Stimulated activated CD4-positive, alpha-beta T cell treated with anti-CD3 and anti-CD28 coated beads, Interleukin-12 subunit alpha, Interleukin-12 subunit beta, amount 100 ng/mL, for 24 hours (primary cell): ENCODE data around the gene HS3ST3B1.

ENCODE experiments used
- DNase-seq, 2 experiments: peaks; one replicate each; pipeline ENCODE4 v3.0.0-alpha.2; 2020; ENCODE audit warnings: low read depth in 2 of 2

HS3ST3B1 gene

DNA sequence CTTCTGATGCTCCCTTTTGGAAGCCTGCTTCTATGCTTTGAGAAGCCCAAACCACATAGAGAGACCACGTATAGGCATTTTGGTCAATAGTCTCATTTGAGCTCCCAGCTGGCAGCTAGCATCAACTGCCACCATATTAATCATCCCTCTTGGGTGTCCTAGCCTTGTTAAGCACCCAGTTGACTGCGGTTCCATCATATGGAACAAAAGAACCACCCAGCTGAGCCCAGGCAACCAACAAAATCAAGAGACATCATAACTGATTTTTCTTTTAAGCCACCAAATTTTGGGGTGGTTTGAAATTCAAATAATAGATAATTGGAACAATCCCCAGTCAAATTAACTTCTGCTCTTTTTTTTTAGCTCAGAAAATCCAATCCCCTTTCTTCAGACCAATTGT lies 53.9 kb downstream of the HS3ST3B1 start:
- no peak for DNase-seq

DNA sequence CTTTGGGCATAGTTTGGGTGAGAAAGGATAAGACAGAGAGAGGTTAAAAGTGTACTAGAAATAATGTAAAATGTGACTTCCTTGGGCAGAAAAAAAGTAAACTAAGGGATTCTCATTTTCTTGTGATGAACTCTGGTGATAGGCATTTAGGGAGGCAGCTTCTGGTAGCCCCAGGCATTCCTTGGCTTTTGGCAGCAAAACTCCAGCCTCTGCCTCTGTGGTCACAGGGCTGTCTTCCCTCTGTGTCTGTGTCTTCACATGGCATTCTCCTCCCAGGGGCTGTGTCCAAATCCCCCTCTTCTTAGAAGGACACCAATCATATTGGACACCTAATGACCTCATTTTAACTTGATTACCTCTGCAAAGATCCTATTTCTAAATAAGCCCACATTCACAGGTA lies 54.7 kb downstream of the HS3ST3B1 start:
- DNase-seq: no peak

DNA sequence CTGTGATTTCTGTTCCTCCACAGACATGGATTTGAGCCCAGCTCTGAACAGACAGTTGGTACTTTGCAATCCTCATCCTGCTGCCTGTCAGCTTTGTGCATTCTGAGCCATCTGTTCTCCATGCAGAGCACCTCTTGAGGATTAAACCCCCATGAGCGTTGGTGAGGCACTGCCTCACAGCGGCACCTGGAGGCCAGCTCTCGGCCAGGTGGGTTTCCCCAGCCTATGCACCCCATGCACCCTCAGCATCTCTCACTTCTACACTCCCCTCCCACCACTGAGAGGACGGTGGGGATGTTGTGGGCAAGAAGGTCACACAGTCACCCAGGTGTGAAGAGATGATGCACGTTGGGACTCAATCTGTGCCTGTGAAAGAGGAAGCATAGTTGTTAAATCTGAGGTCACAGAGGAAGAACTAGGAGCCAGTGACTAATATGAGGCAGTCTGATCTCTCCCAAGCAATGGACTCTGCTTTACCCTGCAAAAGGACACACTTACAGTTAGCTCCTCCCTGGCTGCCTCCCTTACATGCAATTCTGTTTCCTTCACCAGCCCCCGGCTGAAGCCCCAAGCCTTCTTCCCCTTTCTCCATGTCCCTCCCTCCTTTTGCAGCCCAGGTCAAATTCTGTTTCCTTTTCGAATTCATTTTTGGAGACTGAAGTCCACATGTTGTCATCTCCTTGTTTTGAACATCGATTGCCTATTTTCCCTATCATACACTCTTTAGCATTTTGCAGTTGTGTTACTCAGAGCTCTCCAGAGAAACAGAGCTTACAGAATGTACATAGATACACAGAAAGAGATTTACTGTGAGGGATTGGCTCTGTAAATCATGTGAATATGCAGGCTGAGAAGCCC lies 58.5 kb downstream of the HS3ST3B1 start:
- peak in 1 of 2 experiments; percentile 8 for DNase-seq

DNA sequence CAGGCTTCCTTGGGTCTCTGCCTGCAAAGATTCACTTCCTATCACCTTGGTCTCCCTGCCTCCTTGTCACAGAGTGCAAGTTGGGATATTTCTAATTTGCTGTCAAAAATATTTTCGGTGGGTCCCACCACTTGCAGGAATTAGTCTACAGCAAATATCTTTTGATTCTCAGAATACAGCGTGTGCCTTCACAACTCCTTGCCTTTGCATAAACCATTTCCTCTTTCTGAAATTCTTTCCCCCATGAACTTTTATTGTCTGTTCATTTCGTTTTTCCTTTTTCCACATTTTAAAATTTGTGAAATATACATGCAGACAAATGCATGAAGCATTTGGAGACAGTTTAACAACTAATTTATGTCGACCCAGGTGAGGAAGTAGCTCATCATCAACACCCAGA lies 60.0 kb downstream of the HS3ST3B1 start:
- no peak for DNase-seq

DNA sequence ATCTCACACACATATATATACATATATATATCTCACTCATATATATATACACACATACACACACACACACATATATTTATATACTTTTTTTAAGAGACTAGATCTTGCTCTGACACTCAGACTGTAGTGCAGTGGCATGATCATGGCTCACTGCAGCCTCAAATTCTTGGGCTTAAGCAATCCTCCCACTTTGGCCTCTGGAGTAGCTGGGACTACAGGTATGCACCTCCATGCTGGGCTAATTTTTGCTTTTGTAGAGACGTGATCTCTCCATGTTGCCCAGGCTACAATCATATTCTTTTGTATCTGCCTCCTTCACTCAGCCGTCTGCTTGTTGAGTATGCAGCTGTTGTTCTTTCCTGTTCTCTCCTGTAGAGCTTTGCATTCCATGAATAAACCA lies 60.6 kb downstream of the HS3ST3B1 start:
- DNase-seq: no peak

DNA sequence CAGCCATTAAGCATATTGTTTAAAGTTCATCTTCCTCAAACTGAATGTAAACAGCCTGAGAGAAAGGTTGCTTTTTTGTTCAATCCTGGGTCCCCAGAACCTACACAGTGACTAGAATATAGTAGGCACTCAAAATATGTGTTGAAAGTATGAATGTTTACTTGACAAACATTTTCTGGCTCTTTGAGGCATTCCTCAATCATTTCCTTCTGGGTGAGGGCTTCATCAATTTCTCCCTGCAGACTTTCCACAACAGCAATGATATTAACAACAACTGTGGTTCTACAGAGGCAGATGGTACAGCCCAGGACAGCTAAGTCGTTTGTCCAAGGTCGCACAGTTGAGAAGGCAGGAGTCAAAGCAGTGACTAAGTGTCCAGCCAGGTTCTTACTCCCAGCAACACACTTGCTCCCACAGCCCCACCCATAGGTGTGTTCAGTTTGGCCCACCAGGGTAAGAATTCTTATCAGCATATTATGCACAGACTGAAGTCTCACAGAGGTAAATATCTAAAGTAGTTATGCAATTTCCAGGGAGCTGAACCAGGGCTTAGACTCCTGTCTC lies 61.1 kb downstream of the HS3ST3B1 start:
- DNase-seq: no peak

DNA sequence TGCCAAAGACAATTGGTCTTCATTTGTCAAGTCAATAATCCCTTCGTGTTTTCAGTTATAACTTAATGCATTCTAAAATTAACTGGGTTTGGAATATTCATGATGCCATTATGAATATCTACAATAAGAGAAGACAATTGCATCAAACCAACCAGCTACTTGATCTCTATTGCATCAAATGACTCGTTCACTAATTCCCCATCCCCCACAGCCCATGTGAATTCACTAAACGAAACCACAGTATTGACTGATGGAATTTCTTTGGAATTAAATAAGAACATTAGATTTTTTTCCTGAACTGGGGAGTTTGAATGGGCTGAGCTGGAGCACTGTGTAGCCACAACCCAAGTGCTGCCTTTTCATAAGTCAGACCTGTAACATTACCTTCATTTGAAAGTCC lies 65.3 kb downstream of the HS3ST3B1 start:
- no peak for DNase-seq

DNA sequence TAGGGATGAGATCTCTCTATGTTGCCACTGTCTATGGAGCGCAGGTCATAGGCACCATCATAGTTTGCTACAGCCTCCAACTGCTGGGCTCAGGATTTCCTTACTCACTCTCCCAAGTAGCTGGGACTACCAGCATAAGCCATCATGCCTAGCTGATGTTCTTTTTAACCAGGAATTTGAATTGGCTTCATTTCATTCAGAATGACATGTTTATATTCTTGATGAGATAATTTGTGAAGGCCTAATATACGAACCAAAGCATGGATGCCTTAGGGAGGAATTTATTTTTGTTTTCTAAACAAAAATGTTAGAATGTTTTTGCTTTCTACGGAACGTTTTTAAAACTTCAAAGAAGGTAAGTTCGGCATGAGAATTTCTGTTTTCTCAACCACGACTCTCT lies 71.6 kb downstream of the HS3ST3B1 start:
- DNase-seq: no peak

DNA sequence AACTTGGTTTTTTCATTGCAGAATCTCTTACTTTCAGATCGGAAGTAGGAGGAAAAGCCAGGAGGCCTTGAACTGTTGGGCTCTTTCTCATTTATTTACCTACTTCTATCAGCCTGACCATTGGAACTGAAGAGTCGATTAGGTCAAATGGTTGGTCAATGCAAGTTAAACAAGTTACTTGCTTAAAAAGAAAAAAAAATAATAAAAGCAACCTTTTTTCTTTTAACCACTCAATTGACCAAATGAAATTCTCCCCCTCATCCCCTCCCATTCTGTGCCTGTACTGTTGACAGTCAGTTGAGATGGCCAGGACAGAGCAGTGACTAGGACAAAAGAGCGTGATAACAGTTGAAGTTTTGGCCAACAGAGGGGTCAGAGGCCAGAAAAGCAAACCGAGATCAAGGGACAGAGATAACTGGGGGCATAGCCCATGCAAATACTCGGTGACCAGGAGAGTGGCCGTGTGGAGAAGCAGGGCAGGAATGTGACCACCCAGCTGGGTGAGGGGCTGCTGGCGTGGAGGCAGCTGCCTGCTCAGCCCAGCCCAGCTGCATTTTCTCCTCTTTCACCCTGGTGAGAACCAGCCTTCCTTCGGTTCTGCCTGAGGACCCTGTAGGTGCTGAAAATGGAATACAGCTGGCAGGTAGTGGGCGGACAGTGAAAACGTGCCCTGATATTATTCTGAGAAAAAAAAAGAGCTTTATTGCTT lies 72.2 kb downstream of the HS3ST3B1 start:
- DNase-seq: no peak

DNA sequence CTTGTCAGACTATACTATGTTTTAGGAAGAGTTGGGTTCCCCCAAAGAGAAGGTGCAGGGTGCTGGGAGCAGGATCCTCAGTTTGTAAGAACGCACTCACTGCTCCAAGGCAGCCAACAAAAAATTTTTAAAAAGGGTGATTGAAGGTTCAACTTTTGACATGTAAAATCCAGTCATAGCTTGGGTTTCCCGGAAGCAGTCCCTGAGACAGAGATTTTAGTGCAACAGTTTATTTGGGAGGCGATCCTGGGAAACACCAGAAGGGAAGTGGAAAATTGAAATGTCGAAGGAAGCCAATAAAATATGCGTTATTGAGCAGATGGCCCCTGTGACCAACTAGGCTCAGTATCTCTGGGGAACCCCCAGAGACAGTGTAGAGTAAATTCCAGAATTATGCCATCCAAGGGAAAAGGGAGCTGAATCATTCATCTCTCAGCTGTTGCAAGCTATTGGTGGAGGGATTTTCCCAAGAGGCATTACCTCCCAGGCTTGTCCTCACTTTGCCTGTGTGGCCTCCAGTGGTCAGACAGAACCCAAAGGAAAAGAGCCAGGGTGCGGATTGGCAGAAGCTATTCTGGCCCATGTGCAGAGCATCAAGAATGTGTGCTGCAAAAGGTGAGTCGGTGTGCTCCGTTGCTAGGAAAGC lies 72.9 kb downstream of the HS3ST3B1 start:
- no peak for DNase-seq

DNA sequence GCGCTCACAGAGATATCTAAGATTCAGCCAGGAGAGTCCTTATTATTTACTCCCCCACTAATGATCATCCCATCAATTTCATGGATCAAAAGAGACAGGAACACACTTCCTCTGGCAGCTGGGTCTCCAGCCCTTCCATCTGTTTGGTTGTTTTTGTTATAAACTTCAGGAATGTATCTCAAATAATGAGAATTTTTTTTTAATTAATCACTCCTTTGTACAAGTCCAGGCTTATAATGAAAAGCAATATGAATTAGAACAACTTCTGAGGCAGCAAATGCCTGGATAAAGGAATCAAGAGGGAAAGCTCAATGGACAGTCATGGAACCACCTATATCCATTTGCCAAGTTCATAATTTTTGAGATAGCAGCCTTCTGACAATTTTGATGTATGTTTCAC lies 73.4 kb downstream of the HS3ST3B1 start:
- no peak for DNase-seq

DNA sequence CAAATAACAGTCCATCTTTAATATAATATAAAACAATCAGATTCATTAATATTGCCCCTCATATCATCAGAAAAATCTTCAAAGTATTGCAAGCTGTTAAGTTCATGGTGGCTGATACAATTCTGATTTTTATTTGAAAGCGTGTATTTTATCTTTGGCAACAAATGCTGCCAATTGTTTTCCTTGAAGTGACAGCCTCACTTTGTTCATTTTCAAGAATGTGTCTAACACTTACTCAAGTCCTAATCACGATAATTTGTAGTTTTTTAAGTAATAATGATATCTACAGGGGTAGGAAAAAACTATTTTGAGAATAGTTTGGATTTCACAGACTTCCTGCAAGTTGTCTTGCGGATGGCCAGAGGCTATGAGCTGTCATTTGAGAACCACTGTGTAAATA lies 75.8 kb downstream of the HS3ST3B1 start:
- no peak for DNase-seq

DNA sequence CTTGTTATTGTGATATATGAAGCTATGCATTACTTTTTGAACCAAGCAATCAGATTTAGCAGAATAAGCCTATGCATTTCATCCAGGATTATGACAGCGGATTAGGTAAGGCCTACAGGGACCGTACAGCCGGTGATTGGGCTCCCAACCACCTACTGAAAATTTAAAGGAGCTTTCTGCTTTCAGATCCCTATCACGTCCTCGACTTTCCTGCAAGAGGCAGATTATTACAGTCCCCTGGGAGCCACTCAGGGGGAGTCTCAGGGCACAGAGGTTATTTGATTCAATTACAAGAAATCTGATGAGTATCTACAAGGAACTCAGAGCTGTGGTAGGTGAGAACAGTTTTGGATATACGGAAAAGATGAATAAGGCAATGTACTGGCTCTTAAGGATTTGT lies 80.7 kb downstream of the HS3ST3B1 start:
- no peak for DNase-seq

DNA sequence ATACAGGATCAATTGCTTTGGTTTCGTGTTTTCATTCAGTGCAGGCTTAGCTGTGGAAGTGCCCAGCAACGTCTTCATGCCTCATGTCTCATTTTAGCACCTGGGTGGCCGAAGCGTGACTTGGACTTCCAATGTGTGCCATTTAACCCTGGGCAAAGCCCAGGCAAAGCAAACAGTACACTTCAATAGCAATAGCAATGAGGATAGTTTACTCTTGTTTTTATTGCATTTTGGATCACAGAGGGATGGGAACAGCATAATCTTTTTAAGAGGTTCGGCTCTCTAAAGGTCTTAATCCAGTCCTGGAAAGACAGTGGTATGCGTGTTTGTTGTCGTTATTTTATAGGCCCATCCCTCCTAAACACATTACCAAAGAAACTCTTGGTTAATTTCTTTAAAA lies 86.2 kb downstream of the HS3ST3B1 start:
- DNase-seq: no peak

DNA sequence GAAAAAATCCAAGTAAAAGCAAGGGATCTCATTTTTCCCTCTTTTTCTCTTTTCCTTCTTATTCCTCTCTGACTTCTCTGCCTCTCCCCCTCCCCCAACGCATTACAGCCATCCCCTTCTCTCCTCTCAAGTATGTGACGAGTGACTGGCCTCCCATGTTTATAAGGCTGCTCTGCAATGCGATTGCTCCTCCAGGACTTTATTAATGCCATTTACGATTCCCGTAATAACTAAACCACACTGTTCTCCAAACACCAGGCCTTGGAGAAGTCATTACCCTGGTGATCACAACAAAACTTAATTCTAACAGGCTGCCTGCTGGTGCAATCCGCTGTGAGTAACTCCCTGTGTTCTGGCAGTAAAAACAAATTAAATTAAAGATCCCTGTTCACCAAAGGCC lies 88.8 kb downstream of the HS3ST3B1 start:
- no peak for DNase-seq

DNA sequence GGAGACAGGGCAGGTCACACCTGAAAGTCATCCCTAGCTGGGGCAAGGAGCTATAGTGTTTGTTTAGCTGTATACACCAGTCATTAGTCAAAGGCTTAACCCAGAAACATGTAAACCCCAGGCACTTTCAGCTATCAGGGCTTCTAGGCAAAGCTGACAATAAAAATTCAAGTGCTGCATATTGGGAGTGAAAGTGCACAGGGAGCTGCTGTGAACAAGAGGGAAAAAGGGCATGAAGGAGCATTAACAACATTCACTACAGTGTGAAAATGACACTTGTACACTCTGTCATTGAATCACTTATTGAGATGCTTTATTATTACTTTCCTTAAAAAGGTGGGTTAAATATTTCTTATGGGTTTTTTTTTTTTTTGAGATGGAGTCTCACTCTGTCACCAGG lies 92.8 kb downstream of the HS3ST3B1 start:
- no peak for DNase-seq

DNA sequence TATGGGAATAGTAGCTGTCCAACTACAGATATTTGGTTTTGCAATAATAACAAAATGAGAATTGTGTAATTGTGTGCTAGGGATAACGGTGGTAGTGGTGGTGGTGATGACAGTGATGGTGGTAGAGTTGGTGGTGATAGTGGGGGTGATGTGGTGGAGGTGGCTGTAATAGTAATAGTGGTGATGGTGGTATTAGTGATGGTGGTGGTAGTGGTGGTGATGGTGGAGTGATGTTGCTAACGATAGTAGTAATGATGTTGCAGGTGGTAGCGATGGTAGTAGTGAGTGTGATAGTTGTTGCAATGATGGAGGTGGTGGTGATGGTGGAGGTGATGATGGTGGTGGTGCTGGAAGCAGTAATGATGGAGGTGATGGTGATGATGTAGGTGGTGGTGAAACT lies 94.4 kb downstream of the HS3ST3B1 start:
- no peak for DNase-seq

DNA sequence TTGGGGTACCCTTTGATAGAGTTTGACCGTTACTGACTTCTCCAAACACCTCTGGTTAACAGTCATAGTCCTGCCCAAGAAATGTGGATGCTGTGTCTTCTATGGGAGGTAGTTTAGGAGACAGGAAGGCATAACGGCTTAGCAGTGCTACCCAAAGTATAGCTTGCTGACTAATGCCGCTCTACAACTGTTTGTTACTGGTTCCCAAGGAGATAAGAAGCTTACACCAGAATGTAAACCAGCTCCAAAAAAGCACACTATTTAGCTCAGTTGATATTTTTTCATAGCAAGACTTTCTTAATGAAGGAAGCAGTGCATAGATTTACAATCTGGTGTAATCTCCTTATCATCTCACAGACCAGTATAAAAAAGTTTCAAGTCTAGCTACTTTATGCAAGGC lies 95.7 kb downstream of the HS3ST3B1 start:
- DNase-seq: no peak

DNA sequence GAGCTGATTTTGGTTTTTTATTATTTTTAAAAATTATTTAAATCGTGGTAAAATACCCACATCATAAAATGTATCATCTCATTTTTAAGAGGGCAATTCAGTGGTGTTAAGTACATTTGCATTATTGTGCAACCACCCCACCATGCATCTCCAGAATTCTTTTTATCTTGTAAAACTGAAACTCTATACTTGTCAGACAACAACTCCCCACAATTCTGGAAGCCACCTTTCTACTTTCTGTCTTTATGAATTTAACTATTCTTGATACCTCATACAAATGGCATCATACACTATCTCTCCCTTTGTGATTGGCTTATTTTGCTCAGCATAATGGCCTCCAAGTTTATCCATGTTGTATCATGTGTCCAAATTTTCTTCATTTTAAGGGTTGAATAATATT lies 97.9 kb downstream of the HS3ST3B1 start:
- no peak for DNase-seq
